HG02623 (cell line): ENCODE results near the gene BLOC1S6.

Experiments used
- ATAC-seq: cut with Tn5 transposase; IDR thresholded peaks from one replicate; pipeline ENCODE4 v1.9.1; 2021; ENCODE audit warnings: moderate library complexity; ENCODE audit not compliant: unreplicated experiment

BLOC1S6 gene

GRCh38 chr15:45587863-45588170 is 638 bp downstream of the BLOC1S6 start:
- no peak for ATAC-seq

- ATAC-seq = no peak
Measured at GRCh38 chr15:45588219-45588875, 1.2 kb downstream of the BLOC1S6 start.

DNA sequence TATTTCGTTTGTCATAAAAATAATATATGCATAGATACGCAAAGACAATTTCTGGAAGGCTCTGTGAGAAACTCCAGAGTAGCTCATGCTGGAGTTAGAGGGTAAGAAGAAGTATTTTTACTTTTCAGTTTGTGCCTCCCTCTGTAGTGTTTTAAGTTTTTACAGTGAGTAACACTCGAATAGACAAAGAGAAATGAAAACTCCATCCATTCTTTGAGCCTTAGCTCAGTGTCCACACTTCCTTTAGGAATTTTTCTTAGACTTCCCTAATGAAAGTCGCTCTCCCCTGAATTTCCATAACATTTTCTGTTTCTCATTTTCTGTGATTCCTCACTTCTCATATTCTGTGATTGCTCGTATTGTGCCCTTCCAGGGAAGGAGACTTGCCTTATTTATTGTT is 2.1 kb downstream of the BLOC1S6 start:
- ATAC-seq = no peak

- ATAC-seq = no peak
Measured at GRCh38 chr15:45594319-45594718, 7.1 kb downstream of the BLOC1S6 start.

GRCh38 chr15:45594835-45595530 is 7.8 kb downstream of the BLOC1S6 start:
- no peak for ATAC-seq

DNA sequence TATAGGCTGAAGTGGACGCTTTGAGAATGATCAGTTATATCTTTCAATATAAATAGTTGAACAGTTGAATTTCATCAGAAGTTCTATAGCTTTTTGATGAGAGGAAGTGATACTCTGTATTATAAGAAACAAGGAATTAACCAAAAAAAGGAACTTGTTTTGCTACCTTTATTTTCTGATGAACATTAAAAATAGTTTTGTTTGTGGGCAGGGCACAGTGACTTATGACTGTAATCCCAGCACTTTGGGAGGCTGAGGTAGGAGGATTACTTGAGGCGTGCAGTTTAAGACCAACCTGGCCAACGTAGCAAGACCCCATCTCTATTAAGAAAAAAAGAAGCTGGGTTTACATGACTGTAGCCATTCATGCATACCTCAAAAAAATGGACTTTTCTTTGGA is 16.7 kb downstream of the BLOC1S6 start:
- no peak for ATAC-seq

GRCh38 chr15:45604326-45604725 is 17.1 kb downstream of the BLOC1S6 start:
- no peak for ATAC-seq

DNA sequence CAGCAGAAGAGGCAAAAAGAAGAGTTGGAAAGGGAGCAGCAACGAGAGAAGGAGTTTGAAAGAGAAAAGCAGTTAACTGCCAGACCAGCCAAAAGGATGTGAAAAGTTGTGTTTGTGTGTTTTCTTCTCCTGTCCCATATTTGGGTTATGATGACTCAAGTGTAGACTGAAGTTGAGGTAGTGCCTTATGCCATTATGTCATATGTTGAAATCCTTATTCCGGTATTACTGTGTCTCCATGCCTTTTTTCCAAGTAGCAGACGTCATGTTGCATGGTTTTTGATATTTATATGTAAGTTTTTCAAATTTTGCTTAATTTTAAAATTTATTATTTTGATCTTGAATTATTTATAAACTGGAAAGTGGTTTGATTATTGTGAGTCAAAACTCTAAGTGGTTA is 19.2 kb downstream of the BLOC1S6 start:
- no peak for ATAC-seq

DNA sequence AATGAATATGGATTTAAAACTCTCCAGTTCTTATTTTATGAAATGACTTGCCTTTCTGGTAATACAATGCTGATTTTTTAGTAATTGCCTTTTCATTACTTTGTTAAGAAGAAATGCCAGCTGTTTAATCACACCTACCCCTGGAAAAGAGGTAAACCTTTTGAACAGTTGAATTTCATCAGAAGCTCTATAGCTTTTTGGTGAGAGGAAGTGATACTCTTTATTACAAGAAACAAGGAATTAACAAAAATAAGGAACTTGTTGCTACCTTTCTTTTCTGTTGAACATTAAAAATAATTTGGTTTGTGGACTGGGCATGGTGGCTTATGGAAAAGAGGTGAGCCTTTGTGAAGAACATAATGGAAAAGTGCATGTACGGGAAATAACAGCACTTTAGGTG is 19.7 kb downstream of the BLOC1S6 start:
- ATAC-seq = no peak

GRCh38 chr15:45611305-45611704 is 24.1 kb downstream of the BLOC1S6 start:
- no peak for ATAC-seq

- no peak for ATAC-seq
Measured at GRCh38 chr15:45612790-45613415, 25.7 kb downstream of the BLOC1S6 start.

DNA sequence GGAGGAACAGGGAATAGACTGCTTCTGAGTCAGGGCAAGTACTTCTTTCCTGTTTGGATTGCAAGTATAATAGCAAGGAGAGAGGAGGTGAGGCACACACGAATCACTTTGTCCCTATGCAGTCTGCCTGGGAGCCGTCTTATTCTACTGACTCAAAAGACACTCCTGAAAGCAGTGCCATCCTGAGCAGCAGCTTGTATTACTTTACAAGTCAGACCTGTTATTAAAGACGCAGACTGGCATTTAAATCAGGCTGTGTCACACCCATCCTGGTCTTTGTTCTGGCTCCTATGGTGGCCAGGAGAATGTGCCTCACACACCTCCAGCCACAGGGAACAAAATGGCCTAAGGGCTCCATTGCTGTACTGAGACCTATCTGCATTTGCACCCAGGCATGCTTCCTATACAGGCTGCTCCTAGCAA is 29.7 kb downstream of the BLOC1S6 start:
- ATAC-seq = no peak

DNA sequence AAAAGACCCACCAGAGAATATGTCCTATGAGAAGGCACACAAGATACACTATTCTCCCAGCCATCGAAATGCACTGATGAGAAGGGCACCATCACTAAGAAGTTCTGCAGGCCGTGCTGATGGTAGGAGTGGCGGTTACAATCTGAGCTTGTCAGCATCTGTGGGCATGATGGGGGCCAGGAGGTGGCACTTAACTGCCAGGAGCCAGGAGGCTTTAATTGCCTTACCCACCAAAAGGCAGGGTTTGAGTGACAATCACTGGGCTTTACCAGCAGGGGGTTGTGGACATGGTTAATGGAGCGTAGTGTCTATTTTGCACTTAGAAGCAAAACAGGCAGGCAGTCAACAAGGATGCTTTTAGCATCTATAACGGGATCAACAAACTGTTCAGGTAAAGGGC is 31.6 kb downstream of the BLOC1S6 start:
- ATAC-seq = no peak

DNA sequence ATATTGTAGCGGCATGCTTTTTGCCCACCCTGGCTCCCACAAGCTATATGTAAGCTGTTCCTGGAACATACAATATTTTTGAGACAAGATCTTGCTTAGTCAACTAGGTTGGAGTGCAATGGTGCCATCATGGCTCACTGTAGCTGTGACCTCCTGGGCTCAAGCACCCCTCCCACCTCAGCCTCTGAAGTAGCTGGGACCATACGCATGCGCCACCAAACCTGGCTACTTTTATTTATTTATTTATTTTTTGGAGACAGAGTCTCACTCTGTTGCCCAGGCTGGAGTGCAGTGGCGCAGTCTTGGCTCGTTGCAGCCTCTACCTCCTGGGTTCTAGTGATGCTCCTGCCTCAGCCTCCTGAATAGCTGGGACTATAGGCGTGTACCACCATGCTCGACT is 41.0 kb downstream of the BLOC1S6 start:
- ATAC-seq = no peak

- no peak for ATAC-seq
Measured at GRCh38 chr15:45630917-45631691, 43.9 kb downstream of the BLOC1S6 start.

DNA sequence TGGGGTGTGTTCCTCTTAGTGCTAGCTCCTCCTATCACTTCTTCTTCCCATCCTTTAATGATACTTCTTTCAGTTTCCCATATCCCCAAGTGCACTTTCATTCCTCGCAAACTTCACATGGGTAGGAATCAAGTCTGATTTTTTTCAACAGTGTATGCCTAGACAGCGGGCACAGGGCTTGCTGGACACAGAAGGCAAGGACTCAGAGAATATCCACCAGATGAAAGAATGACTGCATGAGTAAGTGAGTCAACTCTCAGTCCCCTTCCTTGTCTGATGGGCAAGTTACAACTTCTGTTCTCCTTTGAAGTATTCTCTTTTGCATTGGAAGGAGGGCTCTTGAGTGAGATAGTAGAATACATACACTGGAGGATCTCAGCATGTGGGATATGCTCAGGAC is 44.6 kb downstream of the BLOC1S6 start:
- no peak for ATAC-seq

GRCh38 chr15:45634432-45635190 is 47.4 kb downstream of the BLOC1S6 start, which contains the start of gene SQOR:
Gene SQOR, plus strand, starts transcription at chr15:45635029. Its CDS starts 23,895 bp downstream, at chr15:45658924.
- ATAC-seq = peak; percentile 66

GRCh38 chr15:45635191-45635638 is 48.0 kb downstream of the BLOC1S6 start:
- peak; percentile 44 for ATAC-seq

DNA sequence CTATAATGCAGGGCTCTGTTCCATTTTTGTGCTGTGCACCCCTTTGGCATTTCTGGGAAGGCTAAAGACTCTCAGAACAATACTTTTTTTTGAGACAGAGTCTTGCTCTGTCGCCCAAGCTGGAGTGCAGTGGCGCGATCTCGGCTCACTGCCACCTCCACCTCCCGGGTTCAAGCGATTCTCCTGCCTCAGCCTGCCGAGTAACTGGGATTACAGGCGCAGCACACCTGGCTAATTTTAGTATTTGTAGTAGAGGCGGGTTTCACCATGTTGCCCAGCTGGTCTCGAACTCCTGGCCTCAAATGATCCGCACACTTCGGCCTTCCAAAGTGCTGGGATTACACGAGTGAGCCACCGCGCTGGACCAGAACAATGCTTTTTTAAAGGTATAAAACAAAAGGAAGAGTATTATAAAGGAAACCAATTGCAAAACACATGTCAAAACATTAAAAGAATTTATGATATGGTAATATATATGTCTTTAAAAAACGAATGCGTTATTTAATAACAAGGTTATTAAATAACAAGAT is 48.6 kb downstream of the BLOC1S6 start:
- ATAC-seq = no peak

DNA sequence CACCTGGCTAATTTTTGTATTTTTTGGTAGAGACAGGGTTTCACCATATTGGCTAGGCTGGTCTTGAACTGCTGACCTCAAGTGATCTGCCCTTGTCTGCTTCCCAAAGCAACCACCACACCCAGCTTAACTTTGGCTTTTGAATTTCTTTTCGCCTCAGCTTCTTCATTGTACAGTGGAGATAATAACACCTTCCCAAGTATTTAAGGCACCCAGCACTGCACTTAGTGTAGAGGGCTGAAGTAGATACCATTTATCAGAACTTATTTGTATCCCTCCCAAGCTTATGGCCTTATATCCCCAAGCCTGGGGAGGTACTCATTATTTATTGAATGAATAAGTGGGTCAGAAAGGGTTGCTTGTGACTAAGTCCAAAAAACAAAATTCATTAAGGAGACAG is 50.0 kb downstream of the BLOC1S6 start:
- no peak for ATAC-seq
